Heart right ventricle (tissue), 16 donors: Measurements from ENCODE around the gene NDUFS2. TPM values are rescaled to one million over a fixed set of nuclear protein-coding genes. Genes with fewer than 3 reads are reported as not detected.

ENCODE experiments used
- ATAC-seq, 8 donors: fragments of 200-7000 bp; cut with Tn5 transposase; one replicate each; pipeline ENCODE4 v1.9.1; 2020; ENCODE audit warnings: mild to moderate bottlenecking in 8 of 8, moderate library complexity in 8 of 8, moderate number of reproducible peaks in 1 of 8
- DNase-seq, 2 donors: peaks; one replicate each; pipeline ENCODE4 v3.0.0-alpha.2; 2020
- H3K27ac ChIP-seq, 10 donors: fragments of 200-600 bp; sonication (generic) in 2 of 10; one replicate each; pipeline versions ENCODE4 v1.5.0 to v1.8.0; 2020 to 2022; ENCODE audit warnings: mild to moderate bottlenecking in 3 of 10
- H3K27me3 ChIP-seq, 7 donors: fragments of 200-600 bp; one replicate each; pipeline ENCODE4 v1.8.0; 2021 to 2022; ENCODE audit warnings: mild to moderate bottlenecking in 2 of 7
- H3K36me3 ChIP-seq, 9 donors: fragments of 200-600 bp; sonication (generic) in 1 of 9; one replicate each; pipeline versions ENCODE4 v1.5.0 to v1.8.0; 2020 to 2022; ENCODE audit warnings: mild to moderate bottlenecking in 2 of 9
- H3K4me1 ChIP-seq, 9 donors: fragments of 200-600 bp; sonication (generic) in 1 of 9; one replicate each; pipeline versions ENCODE4 v1.5.0 to v1.8.0; 2020 to 2022; ENCODE audit warnings: mild to moderate bottlenecking in 4 of 9
- H3K4me3 ChIP-seq, 10 donors: fragments of 200-600 bp; sonication (generic) in 2 of 10; one replicate each; pipeline versions ENCODE4 v1.5.0 to v1.8.0; 2020 to 2022; ENCODE audit warnings: mild to moderate bottlenecking in 7 of 10, moderate library complexity in 2 of 10
- H3K9me3 ChIP-seq, 11 donors: fragments of 200-600 bp in 10 of 11; sonication (generic) in 2 of 11; one replicate each; pipeline versions ENCODE4 v1.5.0 to v1.8.0; 2013 to 2022; ENCODE audit warnings: mild to moderate bottlenecking in 2 of 11, control low read depth in 1 of 11, moderate library complexity in 1 of 11
- CTCF ChIP-seq, 9 donors: fragments of 200-600 bp; sonication (generic) in 2 of 9; IDR thresholded peaks; one replicate each; pipeline versions ENCODE4 v1.5.0 to v1.8.0; 2021 to 2022; ENCODE audit warnings: antibody characterized with exemption in 9 of 9, mild to moderate bottlenecking in 5 of 9, moderate library complexity in 1 of 9
- WGBS, 2 donors: extraction: QIAGEN DNeasy Blood & Tissue Kit; methylation state at CpG; one replicate each; pipeline ENCODE4 v1.1.7; 2013; ENCODE audit warnings: inconsistent platforms in 1 of 2; 5-methylcytosine and 5-hydroxymethylcytosine counted together
- intact Hi-C, 10 donors: fragments of 100-400 bp; cut with DNase I; formaldehyde crosslinking; loops; one replicate each; pipeline versions ENCODE4 v1.11.1 to v1.14.2; 2022
- polyA plus RNA-seq, 2 donors: library from polyadenylated mRNA; stranded (reverse); fragments of 200-250 nt; gene quantifications; one replicate each; pipeline ENCODE4 v1.2.3, GENCODE V29; 2013
- total RNA-seq, 10 donors: library from RNA; stranded (reverse); fragmentation: NEBNext Ultra II Directional in 3 of 10; extraction: Animal tissue kit (Norgen Biotek cat#: 25700) in 3 of 10; gene quantifications; one replicate each; pipeline versions ENCODE4 v1.2.1 to v1.2.4, GENCODE V29; 2021 to 2023
- donor health status: Arrhythmogenic right ventricular cardiomyopathy.
- donor health status: ischemic (EF 13 %, LVEDD 7.1; RV severe dilation, severe dysfunction).
- donor health status: healthy with polysubstance abuse.
- donor health status: DM: no; HTN: yes; CAD: no.
- donor health status: DM: no; HTN: no; CAD: no.
- donor health status: ischemic (EF 25% LVEDD 6.9; RV normal size, moderate dysfunction).
- donor health status: ischemic (EF 25% LVEDD 5.7; RV mildly dilated, moderate dysfunction).
- donor health status: healthy.
- donor health status: DM: yes; HTN: yes; CAD: no.
- donor health status: Ischemic cardiomyopathy.
- donor health status: ischemic (EF 35%, LVEDD 5.7; RV mildly dilated, moderate dysfunction).
- donor health status: nonischemic (EF 11% LVEDD 7.7; RV severe dilation, severe dysfunction).
- donor health status: DM: yes; HTN: yes; CAD: no.
- donor health status: PGD.
- donor health status: ischemic (EF 29% LVEDD 5.4; RV normal size, mild dysfunction).
- donor health status: nonischemic (EF 23%, LVEDD 6.1; RV moderate dilation, normal function).

NDUFS2 gene
- total and polyA plus RNA-seq, 12 donors, result 121 to 370 (median 309) TPM

GRCh38 chr1:161185732-161186311 lies 16.3 kb upstream of the NDUFS2 start:
- no peak for TF ChIP-seq CTCF (IDR thresholded peaks at IDR 0.05)

GRCh38 chr1:161187311-161187710 lies 14.9 kb upstream of the NDUFS2 start:
- Histone ChIP-seq H3K4me1 (peaks cover 8 to 78% (median 30%) of the 10 kb centered on the region in 9 donors), H3K4me3 (no peak overlapping the region), H3K36me3 (peaks cover 0 to 32% (median 0%) of the 10 kb centered on the region in 9 donors), H3K27ac (peak overlapping the region in 2 of 10 donors; percentile 87 to 88), H3K27me3 (no peaks in the 10 kb centered on the region), H3K9me3 (no peaks in the 10 kb centered on the region)
- intact Hi-C loops, result no loop called here
- DNase-seq (no peak), ATAC-seq (peak in 1 of 8 donors; percentile 4)
- TF ChIP-seq CTCF (IDR thresholded peaks at IDR 0.05), result no peak
- WGBS, 2 donors, result 76 to 77% methylated on average over 3 of the region's 3 CpGs

More at GRCh38 chr1:161185732-161186311, 16.3 kb upstream of the NDUFS2 start:
- DNase-seq, result no peak
- Histone ChIP-seq H3K27ac (peak overlapping the region; percentile 39 to 88 (median 74)), H3K36me3 (peaks cover 0 to 18% (median 0%) of the 10 kb centered on the region in 9 donors), H3K9me3 (no peaks in the 10 kb centered on the region), H3K4me1 (peaks cover 8 to 89% (median 28%) of the 10 kb centered on the region in 9 donors), H3K4me3 (no peak overlapping the region), H3K27me3 (no peaks in the 10 kb centered on the region)
- intact Hi-C loops, result no loop called here
- 18 to 42% methylated on average over 2 of the region's 2 CpGs for WGBS, 2 donors
- peak in 7 of 8 donors; percentile 10 to 44 (median 17) for ATAC-seq

GRCh38 chr1:161188381-161188780 lies 13.8 kb upstream of the NDUFS2 start:
- intact Hi-C loops, result no loop called here
- no peak for ATAC-seq
- Histone ChIP-seq H3K27me3 (no peaks in the 10 kb centered on the region), H3K4me1 (peaks cover 8 to 78% (median 41%) of the 10 kb centered on the region in 9 donors), H3K4me3 (no peak overlapping the region), H3K36me3 (peaks cover 0 to 43% (median 0%) of the 10 kb centered on the region in 9 donors), H3K27ac (peak overlapping the region in 1 of 10 donors; percentile 29), H3K9me3 (no peaks in the 10 kb centered on the region)
- DNase-seq, result no peak
- no peak for TF ChIP-seq CTCF (IDR thresholded peaks at IDR 0.05)
- 73 to 93% methylated on average over 6 of the region's 6 CpGs for WGBS, 2 donors

- H3K9me3 ChIP-seq, result no peaks in the 10 kb centered on the region
- ATAC-seq, result no peak
- peaks cover 0 to 50% (median 0%) of the 10 kb centered on the region in 9 donors for H3K36me3 ChIP-seq
- no peak for DNase-seq
- intact Hi-C loops, result no loop called here
- H3K27me3 ChIP-seq, result no peaks in the 10 kb centered on the region
- H3K27ac ChIP-seq, result peak overlapping the region in 1 of 10 donors; percentile 2
- no peak overlapping the region for H3K4me3 ChIP-seq
- WGBS, 2 donors, result 90 to 93% methylated on average over 5 of the region's 5 CpGs
- no peak for TF ChIP-seq CTCF (IDR thresholded peaks at IDR 0.05)
- peaks cover 8 to 78% (median 47%) of the 10 kb centered on the region in 9 donors for H3K4me1 ChIP-seq
These were observed 13.1 kb upstream of the NDUFS2 start for GRCh38 chr1:161189036-161189435.
